ENCODE measurements around the gene FAM3D.

GRCh38 chr3:58603606-58604005 is 63.0 kb downstream of the FAM3D start:
- TF ChIP-seq POLR2A (IDR thresholded peaks at IDR 0.05) (no peak), CTCF (IDR thresholded peaks at IDR 0.05) (no peak)
